GM21515 (cell line): ENCODE results near the gene SETD1A.
A peak's percentile ranks its signal among the peaks of the same experiment; 100 is the strongest.

Experiments
- ATAC-seq: cut with Tn5 transposase; IDR thresholded peaks from one replicate; pipeline ENCODE4 v1.9.1; 2021; ENCODE audit not compliant: unreplicated experiment

The SETD1A gene

DNA sequence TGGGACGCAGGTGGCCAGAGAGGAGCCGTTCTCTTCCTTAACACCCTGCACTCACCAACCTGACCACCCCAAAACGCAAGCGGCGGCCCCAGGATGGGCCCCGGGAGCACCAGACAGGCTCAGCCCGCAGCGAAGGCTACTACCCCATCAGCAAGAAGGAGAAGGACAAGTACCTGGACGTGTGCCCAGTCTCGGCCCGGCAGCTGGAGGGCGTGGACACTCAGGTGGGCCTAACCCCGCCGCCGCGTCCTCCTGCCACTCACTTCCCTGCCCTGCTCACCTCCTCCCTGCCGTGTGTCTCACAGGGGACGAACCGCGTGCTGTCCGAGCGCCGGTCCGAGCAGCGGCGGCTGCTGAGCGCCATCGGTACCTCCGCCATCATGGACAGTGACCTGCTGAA, 22.9 kb downstream of the SETD1A start:
- ATAC-seq: no peak

DNA sequence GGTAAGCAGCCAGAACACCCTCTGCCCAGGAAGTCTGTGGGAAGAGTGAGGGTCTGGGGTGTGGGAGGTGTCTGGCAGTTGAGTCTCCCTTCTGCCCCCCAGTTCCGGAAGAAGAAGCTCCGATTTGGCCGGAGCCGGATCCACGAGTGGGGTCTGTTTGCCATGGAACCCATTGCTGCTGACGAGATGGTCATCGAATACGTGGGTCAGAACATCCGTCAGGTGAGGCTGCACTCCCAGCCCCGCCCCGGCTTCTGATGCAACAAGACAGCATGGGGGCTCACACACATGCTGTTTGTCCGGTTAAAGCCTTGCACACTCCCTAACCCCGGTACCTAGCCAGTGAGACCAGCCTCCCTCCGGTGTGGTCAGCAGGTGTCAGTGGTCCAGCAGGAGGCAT, 23.4 kb downstream of the SETD1A start:
- no peak for ATAC-seq

DNA sequence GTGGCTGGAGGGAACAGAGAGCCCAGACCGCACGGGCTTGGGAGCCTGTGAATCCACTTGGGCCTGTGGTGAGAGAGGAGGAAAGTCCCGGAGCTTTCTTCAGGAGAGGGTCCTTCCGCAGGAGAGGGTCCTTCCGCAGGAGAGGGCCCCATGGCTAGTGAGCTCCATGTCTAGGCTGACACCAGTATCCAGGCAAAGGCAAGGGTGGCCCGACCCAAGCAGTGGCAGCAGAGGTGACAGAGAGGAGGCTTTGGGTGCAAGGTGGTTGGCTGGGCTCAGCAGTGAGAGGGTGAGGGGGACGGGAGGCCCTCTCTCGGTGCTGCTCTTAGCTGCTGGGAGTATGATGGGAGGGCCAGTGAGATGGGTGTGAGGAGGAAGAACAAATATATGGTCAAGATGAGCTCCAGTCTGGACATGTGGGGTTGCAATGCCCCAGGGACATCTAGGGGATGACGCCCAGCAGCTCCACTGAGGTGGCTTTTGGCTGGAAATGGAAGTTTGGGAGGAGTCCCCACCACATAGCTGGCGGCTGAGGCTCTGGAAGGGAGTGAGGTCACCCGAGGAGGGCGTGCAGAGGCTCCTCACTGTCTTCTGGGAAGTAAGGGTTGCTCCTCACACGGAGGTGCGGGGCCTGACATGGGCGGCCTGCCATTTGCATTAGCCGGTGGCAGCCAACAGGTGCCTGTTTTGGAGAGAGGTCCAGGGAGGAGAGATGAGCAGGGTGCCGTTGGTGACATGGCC, 25.2 kb downstream of the SETD1A start:
- ATAC-seq: no peak

DNA sequence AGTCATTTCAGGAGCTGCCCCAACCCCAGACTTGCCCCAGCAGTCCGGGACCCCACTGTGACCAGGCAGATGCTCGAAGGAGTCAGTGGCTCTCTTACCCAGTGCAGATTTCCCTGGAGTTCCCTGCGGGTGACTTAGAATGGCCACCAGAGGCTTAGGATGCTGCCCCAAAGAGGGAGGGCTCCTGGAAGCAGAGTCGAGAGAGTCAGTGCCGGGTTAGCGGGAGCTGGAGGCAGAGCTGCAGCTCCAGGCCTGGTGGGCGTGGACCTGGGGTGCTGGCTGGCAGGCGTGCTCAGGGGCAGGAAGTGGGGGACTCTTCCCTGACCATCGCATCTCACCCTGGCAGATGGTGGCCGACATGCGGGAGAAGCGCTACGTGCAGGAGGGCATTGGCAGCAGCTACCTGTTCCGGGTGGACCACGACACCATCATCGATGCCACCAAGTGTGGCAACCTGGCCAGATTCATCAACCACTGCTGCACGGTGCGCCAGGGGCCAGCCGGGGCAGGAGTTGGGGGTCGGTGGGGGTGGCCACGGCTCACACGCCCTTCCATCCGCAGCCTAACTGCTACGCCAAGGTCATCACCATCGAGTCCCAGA, 25.8 kb downstream of the SETD1A start:
- no peak for ATAC-seq

DNA sequence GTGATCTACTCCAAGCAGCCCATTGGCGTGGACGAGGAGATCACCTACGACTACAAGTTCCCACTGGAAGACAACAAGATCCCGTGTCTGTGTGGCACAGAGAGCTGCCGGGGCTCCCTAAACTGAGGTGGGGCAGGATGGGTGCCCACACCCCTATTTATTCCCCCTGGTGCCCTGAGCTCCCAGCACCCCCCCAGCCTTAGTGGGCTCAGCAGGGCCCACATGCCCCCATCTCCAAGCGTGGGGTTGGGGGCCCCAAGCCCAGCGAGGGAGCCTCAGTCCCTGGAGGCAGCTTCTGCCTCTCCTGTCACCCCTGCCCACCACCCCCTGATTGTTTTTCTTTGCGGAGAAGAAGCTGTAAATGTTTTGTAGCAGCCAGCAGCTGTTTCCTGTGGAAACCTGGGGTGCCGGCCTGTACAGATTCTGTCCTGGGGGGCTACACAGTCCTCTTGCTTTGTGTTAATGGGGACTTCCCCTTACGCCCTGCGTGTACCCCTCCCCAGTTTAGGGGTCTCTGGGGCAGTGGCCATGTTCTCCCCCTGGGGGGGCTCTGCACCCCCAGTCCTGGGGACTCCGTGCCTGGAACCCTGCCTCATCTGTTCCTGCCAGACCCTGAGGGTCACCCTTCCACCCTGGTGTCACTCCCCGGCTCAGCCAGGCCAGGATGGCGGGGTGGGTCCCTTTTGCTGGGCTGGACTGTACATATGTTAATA, 26.5 kb downstream of the SETD1A start:
- ATAC-seq: no peak

DNA sequence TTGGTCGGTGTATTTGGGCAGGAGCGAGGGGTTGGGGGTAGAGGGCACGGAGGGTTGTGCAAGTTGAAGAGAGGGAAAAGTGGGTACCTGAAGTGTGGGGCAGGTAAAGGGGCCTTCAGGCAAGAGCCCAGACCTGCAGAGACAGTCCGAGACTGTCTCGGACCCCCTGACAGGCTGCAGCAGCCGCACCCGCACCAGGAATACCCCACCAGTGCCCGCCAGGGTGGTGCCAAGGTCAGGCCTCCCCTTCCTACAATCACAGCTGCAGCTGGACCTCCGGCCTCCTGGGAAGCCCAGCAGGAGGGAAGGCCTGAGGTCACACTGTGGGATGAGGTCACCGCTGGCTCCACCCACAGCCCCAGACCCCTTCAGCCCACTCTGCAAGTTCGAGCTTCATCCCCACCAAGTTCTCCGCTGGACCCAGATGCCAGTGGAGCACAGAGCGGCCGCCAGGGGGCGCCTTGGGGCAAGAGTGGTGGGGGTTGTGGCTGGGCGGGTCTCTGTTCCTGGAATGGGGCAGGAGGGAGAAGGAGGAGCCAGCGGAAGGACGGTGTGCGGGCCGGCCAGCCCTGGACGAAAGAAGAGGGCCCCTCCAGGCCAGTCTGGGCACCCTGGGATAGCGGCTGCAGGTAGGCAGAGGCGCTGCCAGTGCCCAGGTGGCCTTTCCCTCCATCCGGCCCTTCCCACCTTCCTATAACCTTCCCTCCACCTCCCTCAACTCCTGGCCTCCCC, 27.3 kb downstream of the SETD1A start, which contains the start of gene HSD3B7:
HSD3B7 (plus strand) TSS at position 539 of the 732 bp plus-strand sequence. CDS start 452 bp downstream, outside the sequence.
- ATAC-seq: no peak

DNA sequence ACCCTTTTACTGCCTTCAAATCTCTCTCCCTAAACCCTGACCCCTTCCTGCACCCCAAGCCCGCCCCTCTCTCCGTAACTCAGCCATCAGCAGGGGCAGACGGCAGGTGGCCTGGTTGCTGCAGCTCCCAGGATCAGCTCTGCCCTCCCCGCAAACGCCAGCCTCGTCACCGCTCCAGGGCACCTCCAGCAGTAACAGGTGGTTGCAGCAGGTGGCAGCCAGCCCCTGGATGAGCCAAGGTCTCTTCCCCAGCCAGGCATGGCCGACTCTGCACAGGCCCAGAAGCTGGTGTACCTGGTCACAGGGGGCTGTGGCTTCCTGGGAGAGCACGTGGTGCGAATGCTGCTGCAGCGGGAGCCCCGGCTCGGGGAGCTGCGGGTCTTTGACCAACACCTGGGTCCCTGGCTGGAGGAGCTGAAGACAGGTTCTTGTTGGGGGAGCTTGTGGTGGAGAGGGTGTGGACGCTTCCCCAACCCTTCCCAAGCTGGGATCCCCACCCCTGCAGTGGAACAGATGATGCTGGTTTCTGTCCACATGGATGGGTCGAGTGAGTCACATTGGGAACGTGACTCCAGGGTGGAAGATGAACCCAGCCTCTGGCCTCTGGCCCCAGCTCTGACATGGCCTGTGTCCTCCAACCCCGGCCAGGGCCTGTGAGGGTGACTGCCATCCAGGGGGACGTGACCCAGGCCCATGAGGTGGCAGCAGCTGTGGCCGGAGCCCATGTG, 28.0 kb downstream of the SETD1A start:
- ATAC-seq: no peak

DNA sequence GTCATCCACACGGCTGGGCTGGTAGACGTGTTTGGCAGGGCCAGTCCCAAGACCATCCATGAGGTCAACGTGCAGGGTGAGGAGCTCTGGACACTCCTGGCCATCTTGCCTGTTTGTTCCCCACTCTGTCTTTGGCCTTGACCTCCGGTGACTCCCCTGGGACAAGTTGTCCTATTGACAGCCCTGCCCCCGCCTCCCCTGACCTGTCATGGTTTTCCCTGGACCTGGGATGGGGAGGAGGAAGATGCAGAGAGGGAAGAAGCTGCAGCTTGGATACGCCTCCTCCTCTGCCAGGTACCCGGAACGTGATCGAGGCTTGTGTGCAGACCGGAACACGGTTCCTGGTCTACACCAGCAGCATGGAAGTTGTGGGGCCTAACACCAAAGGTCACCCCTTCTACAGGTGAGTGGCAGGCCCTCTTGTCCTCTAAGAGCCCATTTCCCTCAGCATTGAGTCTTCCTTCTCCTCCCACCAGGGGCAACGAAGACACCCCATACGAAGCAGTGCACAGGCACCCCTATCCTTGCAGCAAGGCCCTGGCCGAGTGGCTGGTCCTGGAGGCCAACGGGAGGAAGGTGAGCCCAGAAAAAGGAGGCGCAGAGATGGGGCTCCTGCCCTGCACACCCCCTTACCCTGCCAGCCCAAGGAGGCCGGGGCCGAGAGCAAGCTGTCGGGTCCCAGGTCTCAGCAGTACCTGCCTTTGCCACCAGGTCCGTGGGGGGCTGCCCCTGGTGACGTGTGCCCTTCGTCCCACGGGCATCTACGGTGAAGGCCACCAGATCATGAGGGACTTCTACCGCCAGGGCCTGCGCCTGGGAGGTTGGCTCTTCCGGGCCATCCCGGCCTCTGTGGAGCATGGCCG, 28.8 kb downstream of the SETD1A start:
- ATAC-seq: no peak

DNA sequence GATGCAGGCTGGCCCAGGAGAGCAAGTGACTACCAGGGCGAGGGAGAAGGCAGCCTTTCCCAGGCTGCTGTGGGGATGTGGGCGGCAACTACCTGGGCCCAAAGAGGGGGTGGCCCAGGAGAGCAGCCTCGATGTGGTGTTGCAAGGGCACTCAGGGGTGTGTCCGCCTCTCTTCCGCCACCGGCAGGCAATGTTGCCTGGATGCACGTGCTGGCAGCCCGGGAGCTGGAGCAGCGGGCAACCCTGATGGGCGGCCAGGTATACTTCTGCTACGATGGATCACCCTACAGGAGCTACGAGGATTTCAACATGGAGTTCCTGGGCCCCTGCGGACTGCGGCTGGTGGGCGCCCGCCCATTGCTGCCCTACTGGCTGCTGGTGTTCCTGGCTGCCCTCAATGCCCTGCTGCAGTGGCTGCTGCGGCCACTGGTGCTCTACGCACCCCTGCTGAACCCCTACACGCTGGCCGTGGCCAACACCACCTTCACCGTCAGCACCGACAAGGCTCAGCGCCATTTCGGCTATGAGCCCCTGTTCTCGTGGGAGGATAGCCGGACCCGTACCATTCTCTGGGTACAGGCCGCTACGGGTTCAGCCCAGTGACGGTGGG, 30.1 kb downstream of the SETD1A start:
- no peak for ATAC-seq

DNA sequence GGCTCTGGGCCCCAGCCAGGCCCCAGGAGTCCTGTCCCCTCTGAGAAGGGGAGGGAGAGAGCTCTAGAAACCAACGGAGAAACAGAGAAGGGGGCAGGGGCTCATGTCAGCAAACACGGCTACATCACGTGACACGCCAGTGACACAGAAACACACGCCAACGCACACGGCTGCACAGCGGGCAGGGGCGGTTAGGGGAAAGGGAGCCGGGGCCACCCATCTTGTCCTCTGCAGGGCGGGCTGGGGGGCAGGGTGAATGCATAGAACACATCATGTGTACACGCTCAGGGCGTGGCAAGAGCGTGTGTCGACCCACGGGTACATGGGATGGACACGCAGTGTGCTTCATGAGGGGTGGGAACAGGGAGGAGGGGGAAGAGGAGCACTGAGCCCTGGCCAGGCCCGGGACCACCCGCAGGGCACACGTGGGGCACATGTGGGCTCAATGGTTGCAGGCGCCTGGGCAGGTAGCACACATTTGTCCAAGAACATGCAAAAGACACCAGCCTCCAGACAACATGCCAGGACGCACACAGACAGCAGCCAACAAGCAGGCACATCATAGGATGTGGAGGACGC, 32.0 kb downstream of the SETD1A start:
- no peak for ATAC-seq

DNA sequence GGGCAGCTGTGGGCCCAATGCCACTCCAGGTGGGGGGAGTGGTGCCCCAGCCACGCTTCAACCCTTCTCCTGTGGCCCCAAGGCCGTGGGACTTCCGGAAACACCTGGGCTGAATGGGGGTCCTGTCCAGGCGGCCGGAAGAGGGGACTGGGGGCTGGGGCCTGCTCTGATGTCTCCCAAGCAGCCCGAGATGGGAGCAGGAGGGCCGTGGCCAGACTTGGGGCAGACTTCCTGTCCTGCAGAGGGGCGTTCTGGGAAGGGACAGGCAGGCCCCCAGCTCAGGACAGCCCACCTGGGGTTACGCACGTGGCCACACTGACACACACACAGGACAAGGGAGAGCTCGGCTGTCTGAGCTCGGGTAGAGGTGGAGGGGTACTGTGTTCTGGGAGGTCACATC, 32.6 kb downstream of the SETD1A start:
- no peak for ATAC-seq

DNA sequence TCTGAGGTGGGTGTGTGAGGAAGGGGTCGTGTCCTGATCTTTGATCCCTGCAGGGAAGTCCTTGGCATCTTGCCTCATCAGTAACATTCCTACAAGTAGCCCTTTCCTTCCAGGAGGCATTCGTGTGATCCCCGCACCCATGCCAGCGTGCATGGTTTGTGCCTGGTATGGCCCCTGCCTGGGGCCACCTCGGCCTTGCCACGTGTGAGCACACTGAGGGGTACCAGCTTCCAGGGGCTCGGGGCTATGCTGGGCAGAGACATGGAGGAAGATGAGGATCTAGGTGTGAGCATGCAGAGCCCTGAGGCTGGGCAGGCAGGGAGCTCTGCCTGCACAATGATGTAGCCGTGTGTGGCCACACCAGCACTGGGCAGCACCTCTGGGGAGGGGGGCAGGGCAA, 33.5 kb downstream of the SETD1A start:
- no peak for ATAC-seq

DNA sequence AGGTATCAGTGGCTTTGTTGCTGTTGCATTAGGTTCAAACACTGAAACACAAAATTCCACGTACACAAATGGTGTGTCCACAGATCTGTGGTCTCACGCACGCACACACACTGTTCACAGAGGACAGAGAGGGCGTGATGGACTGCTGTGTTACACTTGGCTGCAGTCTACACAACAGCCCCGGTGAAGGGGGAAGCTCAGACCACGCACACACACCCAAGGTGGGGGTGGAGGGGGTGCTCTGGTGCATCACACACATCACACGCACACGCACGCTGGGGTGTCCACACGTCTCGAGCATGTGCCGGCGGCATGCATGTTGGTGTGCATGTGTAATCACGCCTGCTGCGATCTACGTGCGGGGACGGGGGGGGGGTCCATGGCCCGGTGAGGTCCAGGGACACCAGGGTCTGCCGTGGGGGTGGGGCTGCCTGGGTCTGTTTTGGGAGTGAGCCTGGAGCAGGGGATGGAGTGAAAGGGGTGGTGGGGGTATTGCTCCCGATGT, 34.8 kb downstream of the SETD1A start:
- no peak for ATAC-seq

DNA sequence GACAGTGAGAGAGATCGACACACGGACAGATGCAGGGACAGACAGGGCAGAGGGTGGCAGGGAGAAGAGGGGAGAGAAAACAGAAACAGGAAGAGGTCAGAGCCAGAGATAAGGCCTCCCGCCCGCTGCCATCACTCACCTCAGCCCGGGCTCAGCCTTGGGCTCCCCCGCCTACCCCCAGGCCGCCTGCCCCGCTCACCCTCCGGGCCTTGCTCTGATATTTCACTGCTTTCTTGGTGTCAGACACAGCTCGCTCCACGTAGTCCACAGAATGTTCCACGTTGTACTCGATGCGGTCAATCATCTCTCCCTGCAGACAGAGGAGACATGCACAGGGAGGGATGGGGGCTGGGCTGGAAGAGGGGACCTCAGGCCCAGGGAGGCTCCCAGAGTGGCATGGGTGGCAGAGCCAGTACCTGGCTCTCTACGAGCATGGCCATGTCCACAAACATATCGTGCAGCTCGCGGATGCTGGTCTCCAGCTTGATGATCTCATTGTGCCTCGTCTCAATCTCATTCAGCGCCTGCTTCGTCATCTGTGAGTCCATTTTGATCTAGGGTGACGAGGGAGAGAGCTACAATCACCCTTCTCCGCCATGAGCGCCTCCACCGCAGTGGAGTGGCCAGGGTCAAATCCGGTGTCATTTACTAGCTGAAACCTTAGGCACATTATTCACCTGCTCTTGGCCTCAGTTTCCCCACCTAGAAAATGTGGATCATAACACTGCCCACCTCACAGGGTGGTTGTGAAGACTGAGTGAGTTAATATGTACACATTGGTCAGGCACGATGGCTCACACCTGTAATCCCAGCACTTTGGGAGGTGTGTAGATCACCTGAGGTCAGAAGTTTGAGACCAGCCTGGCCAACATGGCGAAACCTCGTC, 35.6 kb downstream of the SETD1A start:
- ATAC-seq: no peak

DNA sequence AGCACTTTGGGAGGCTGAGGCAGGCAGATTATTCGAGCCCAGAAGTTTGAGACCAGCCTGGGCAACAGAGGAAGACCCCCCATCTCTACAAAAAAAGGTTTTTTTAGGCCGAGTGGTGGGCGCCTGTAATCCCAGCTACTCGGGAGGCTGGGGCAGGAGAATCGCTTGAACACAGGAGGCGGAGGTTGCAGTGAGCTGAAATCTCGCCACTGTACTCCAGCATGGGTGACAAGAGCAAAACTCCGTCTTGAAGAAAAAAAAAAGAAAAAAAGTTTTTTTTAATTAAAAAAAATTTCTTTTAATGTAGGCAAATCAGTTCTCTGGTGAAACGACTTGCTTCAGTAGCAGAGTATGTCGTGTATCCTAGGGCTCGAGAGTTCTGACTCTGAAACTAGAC, 38.4 kb downstream of the SETD1A start:
- no peak for ATAC-seq

DNA sequence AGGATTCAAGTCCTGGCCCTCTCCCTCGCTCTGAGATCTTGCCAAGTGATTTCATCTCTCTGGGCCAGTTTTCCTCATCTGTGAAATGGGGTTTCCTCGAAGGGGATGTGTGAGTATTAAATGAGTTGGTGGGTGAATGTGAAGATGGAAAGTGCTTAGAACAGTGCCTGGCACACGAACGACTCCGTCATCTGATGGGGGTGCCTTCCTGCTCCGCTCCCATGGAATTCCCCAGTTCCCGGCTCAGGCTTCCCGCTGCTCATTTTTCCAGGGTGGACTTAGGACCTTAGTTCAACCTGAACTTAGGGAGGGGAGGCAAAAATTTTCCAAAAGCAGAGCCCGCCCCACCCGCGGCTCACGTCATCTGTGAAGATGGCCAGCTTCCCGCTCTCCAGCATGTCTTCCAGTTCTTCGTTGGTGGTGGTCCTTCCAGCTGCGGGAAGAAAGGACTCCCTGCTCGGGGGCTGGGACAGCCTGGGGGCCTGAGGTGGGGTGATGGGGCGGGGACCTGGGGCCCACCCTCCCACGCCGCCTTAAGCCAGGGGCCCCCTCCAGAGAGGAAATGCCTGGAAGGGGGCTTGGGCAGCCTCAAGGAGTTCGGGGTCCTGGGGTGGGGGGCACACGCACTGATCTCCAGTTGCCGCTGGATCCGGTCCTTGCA, 38.9 kb downstream of the SETD1A start:
- no peak for ATAC-seq

DNA sequence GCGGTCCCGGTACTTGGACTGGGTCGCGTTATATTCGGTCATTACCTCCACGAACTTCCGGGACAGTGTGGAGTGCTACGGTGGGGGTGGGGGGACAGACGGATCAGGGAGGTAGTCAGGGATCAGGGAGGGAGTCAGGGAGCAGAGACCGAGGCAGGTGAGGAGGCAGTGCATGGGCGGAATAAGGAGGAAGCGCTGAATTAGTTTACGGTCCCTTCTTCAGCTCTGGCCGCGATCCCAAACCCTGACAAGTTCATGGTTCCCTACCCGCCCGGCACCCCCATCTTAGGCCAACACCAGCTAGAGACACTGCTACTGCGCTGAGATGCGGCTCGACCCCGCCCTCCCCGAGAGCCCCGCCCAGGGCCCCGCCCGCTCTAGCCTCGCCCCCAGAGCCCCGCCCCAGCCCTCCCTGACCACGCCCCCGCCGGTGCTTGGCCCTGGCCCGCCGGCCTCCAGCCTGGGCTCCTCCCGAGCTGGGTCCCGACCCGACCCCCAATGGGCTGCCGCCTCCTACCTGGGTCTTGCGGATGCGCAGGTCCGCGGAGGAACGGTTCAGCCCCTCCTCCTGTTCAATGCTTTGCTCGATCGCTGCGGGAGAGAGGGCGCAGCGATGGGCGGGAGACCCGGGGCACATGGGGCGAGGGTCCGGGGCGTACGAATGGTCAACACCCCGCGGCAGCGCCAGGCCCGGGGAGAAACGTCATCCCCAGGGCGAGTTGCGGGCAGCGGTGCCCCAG, 39.6 kb downstream of the SETD1A start:
- peak; percentile 78 for ATAC-seq
